Measurements from ENCODE around the gene WDTC1.

The WDTC1 gene

DNA sequence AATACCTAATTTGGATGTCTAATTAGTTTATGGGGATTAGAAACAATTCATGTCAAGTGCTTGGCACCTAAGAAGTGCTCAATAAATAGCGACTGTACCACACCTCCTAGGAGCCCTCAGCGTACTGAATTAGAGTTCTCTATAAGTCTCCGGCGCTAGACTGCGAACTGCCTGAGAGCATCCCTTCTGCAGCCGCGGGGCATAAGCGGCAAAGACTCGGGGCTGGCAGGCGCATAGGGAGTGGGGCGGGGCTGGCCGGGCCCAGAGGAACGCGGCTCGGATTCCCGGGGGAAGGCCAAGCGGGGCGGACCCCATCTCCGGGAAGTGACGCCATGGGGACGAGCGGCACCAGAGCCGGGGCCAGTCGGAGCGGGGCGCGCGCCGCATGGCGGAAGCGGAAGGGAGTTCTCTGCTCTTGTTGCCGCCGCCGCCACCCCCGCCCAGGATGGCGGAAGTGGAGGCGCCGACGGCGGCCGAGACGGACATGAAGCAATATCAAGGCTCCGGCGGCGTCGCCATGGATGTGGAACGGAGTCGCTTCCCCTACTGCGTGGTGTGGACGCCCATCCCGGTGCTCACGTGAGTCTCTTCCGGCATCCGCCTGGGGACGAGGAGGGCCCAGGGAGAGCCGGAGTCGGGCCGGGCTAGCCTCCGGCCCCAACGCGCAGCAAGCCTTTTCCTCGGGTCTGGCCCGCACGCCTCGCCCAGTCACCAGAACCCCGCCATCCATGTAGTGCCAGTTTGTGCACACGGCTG is 87.6 kb downstream of the WDTC1 start, which contains the start of gene TMEM222:
TMEM222 (plus strand) TSS at position 351 of the 756 bp plus-strand sequence; CDS start at position 386, 35 bp downstream.
- H3K9me3 ChIP-seq (ENCODE audit: control insufficient read depth, insufficient read depth, low read depth, low read length): no peaks in the 10 kb centered on the region
- peak within 1 kb of the TSS; percentile 98 for H3K9ac ChIP-seq (ENCODE audit: low read length)
- peaks cover 26% of the 10 kb centered on the region for H3K36me3 ChIP-seq (ENCODE audit: control insufficient read depth, insufficient read depth, low read length)
- H3K4me1 ChIP-seq (ENCODE audit: control insufficient read depth, insufficient read depth, low read length): peaks cover 17% of the 10 kb centered on the region
- H3K4me3 ChIP-seq (ENCODE audit: low read depth, low read length): peak within 1 kb of the TSS; percentile 99
- peak within 1 kb of the TSS; percentile 87 for H3K27ac ChIP-seq (ENCODE audit: low read depth, low read length)
- no peaks in the 10 kb centered on the region for H3K27me3 ChIP-seq (ENCODE audit: control insufficient read depth, insufficient read depth, low read length)

DNA sequence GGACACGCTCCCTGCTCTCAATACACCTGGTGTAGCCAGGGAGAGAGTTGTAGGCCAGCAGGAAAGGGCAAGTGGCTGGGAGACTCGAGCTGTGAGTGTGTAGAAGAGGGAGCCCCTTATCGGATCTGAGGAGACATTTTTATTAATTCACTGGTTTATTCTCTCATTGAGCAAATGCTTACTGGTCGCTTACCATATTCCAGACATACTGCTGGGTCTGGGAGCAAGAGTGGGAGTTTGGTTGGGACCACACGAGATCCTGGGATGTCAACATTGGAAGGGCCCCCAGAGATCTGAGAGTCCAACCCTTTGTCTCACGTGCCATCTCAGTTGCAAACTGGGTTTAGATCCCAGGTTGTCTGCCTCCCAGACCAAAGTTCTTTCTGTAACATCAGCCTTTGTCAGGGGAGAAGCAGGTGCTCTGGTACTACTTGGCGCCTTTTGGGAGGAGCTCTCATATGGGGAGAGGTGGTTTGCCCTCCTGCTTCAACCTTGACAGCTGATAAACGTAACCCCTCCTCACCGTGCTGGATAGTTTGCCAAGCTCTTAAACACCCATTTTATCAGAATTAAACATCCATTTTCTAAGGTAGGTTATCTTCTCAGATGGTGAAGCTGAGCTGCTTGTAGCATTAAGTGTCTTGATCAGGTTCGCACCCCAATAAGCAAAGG is 88.3 kb downstream of the WDTC1 start:
- Histone ChIP-seq H3K4me3 (ENCODE audit: low read depth, low read length) (peak overlapping the region; percentile 99), H3K36me3 (ENCODE audit: control insufficient read depth, insufficient read depth, low read length) (peaks cover 30% of the 10 kb centered on the region), H3K27me3 (ENCODE audit: control insufficient read depth, insufficient read depth, low read length) (no peaks in the 10 kb centered on the region), H3K4me1 (ENCODE audit: control insufficient read depth, insufficient read depth, low read length) (peaks cover 16% of the 10 kb centered on the region), H3K27ac (ENCODE audit: low read depth, low read length) (peak overlapping the region; percentile 87), H3K9ac (ENCODE audit: low read length) (peak overlapping the region; percentile 98), H3K9me3 (ENCODE audit: control insufficient read depth, insufficient read depth, low read depth, low read length) (no peaks in the 10 kb centered on the region)

DNA sequence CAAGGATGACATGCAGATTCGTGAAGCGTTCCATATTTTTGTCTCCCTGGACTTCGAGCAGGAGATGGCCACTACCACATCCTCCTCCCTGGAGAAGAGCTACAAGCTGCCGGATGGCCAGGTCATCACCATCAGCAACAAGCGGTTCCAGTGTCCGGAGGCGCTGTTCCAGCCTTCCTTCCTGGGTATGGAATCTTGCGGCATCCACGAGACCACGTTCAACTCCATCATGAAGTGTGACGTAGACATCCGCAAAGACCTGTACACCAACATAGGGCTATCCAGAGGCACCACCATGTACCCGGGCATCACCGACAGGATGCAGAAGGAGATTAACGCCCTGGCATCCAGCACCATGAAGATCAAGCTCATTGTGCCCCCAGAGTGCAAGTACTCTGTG is 90.9 kb downstream of the WDTC1 start:
- H3K36me3 ChIP-seq (ENCODE audit: control insufficient read depth, insufficient read depth, low read length): peaks cover 37% of the 10 kb centered on the region
- peaks cover 7% of the 10 kb centered on the region for H3K4me1 ChIP-seq (ENCODE audit: control insufficient read depth, insufficient read depth, low read length)
- H3K27ac ChIP-seq (ENCODE audit: low read depth, low read length): no peak overlapping the region
- H3K27me3 ChIP-seq (ENCODE audit: control insufficient read depth, insufficient read depth, low read length): no peaks in the 10 kb centered on the region
- no peak overlapping the region for H3K4me3 ChIP-seq (ENCODE audit: low read depth, low read length)
- no peak overlapping the region for H3K9ac ChIP-seq (ENCODE audit: low read length)
- no peaks in the 10 kb centered on the region for H3K9me3 ChIP-seq (ENCODE audit: control insufficient read depth, insufficient read depth, low read depth, low read length)

DNA sequence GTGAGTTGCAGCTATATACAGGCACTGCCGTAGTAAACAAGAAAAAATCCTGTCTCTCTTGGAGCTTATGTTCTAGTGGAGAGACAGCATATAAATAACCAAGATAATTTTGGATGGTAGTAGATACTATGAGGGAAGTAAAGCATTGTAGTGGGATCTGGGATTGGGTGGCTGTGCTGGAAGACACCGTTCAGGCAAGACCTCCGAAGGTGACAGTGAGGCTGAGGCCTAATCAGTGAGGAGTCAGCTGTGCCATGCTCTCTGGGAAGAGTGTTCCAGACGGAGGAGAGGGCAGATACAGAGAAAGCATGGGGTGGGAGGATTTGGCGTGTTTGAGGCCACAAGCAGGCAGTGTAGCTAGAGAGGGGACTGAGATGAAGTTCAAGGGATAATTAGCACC is 93.5 kb downstream of the WDTC1 start:
- Histone ChIP-seq H3K27ac (ENCODE audit: low read depth, low read length) (no peak overlapping the region), H3K9me3 (ENCODE audit: control insufficient read depth, insufficient read depth, low read depth, low read length) (no peaks in the 10 kb centered on the region), H3K36me3 (ENCODE audit: control insufficient read depth, insufficient read depth, low read length) (peaks cover 59% of the 10 kb centered on the region)

DNA sequence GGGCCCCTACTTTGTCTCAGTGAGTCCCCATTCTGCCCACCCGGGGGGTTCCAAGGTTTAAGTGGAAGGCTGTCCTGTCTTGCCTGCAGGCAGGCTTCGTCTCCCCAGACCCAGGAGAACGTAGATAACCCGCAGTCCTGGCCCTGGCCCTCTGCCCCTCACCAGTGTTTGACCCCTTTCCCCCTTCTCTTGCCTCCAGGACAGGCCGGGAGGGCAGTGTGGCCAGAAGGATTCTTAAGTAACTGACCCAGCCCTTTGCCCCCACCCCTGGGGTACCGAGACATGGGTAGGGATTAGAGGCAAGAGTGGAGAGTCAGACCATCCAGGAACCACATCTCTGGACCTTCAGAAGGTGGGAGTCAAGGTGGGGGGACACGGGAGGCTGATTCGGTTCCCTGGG is 96.4 kb downstream of the WDTC1 start:
- no peak overlapping the region for H3K27ac ChIP-seq (ENCODE audit: low read depth, low read length)
- H3K27me3 ChIP-seq (ENCODE audit: control insufficient read depth, insufficient read depth, low read length): no peaks in the 10 kb centered on the region
- H3K4me3 ChIP-seq (ENCODE audit: low read depth, low read length): no peak overlapping the region
- H3K9ac ChIP-seq (ENCODE audit: low read length): no peak overlapping the region
- no peaks in the 10 kb centered on the region for H3K9me3 ChIP-seq (ENCODE audit: control insufficient read depth, insufficient read depth, low read depth, low read length)
- peaks cover 72% of the 10 kb centered on the region for H3K36me3 ChIP-seq (ENCODE audit: control insufficient read depth, insufficient read depth, low read length)
- H3K4me1 ChIP-seq (ENCODE audit: control insufficient read depth, insufficient read depth, low read length): no peaks in the 10 kb centered on the region

More for the DNA sequence above, 93.5 kb downstream of the WDTC1 start:
- peaks cover 3% of the 10 kb centered on the region for H3K4me1 ChIP-seq (ENCODE audit: control insufficient read depth, insufficient read depth, low read length)
- no peak overlapping the region for H3K4me3 ChIP-seq (ENCODE audit: low read depth, low read length)
- H3K9ac ChIP-seq (ENCODE audit: low read length): peak overlapping the region; percentile 8
- H3K27me3 ChIP-seq (ENCODE audit: control insufficient read depth, insufficient read depth, low read length): no peaks in the 10 kb centered on the region

DNA sequence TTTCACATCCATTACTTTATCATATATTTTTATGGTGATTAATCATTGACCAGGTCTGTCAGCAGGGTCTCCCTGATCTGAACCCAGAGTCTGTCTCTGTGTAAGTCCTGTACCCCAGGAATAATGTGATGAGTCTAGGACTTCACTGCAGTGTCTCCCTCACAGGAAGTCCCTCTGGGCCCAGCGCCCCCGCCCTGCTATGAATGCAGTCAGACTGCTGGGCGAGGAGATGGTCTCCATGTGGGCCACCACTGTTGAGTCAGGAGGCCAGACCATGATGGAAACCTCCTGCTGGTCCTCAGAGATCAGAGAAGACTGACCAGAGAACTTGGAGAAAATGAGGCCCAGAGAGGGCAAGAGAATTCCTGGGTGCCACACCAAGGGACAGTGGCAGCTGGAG is 97.0 kb downstream of the WDTC1 start:
- Histone ChIP-seq H3K27ac (ENCODE audit: low read depth, low read length) (no peak overlapping the region), H3K36me3 (ENCODE audit: control insufficient read depth, insufficient read depth, low read length) (peaks cover 74% of the 10 kb centered on the region), H3K9me3 (ENCODE audit: control insufficient read depth, insufficient read depth, low read depth, low read length) (no peaks in the 10 kb centered on the region), H3K27me3 (ENCODE audit: control insufficient read depth, insufficient read depth, low read length) (no peaks in the 10 kb centered on the region), H3K9ac (ENCODE audit: low read length) (no peak overlapping the region), H3K4me1 (ENCODE audit: control insufficient read depth, insufficient read depth, low read length) (no peaks in the 10 kb centered on the region), H3K4me3 (ENCODE audit: low read depth, low read length) (no peak overlapping the region)

DNA sequence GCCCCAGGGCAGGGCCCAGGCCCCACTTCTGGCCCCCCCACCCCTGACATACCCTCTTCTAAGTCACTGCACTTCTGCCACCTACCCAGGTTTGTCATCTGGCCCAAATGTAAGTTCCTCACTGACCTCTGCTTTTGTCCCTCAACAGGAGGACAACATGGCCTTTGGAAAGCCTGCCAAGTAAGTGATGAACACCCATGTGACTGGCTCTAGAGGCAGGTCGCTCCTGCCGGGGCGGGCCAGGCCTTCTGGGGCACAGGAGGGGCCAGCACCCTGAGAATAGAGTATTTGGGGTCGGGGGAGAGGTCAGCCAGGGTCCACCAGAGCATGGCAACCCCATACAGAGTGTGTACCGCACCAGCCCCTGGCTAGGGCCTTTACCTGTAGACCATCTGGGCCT is 97.5 kb downstream of the WDTC1 start:
- Histone ChIP-seq H3K9me3 (ENCODE audit: control insufficient read depth, insufficient read depth, low read depth, low read length) (no peaks in the 10 kb centered on the region), H3K9ac (ENCODE audit: low read length) (no peak overlapping the region), H3K4me1 (ENCODE audit: control insufficient read depth, insufficient read depth, low read length) (no peaks in the 10 kb centered on the region), H3K4me3 (ENCODE audit: low read depth, low read length) (no peak overlapping the region), H3K27ac (ENCODE audit: low read depth, low read length) (no peak overlapping the region), H3K27me3 (ENCODE audit: control insufficient read depth, insufficient read depth, low read length) (no peaks in the 10 kb centered on the region), H3K36me3 (ENCODE audit: control insufficient read depth, insufficient read depth, low read length) (peaks cover 74% of the 10 kb centered on the region)

DNA sequence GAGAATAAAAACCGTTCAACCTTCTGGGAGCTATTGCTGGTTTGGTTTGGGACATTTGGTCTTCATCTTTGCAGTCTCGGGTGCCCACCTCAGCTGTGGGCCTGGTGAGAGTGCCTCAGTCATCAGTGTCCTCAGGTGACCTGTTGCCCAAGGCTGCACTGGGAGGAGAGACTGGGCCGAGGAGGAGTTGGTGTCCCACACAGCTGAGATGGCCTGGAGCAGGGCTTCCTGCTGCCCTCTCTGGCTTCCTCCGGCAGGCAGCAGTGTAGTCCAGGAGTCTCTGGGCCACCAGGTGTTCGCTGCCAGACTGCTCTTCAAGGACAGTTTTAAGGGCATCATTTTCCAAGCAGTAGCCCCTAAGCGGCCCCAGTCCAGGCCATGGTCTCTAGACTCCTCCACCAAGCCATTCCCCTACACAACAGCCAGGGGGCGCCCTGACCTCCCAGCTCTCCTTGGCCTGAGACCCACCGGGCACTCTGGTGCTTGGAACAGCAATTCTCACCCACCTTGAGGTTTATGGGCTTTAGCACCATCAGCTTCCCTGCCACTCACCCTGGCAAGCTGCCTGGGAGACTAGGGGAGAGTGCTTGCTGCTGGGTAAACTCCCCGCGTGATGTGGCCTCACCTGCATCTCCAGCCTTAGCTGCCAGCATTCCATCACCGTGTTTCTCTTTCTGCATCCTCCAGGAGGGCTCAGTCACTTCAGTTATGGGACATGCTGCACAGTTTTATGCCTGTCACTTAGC is 98.3 kb downstream of the WDTC1 start:
- Histone ChIP-seq H3K36me3 (ENCODE audit: control insufficient read depth, insufficient read depth, low read length) (peaks cover 68% of the 10 kb centered on the region), H3K9ac (ENCODE audit: low read length) (no peak overlapping the region)

DNA sequence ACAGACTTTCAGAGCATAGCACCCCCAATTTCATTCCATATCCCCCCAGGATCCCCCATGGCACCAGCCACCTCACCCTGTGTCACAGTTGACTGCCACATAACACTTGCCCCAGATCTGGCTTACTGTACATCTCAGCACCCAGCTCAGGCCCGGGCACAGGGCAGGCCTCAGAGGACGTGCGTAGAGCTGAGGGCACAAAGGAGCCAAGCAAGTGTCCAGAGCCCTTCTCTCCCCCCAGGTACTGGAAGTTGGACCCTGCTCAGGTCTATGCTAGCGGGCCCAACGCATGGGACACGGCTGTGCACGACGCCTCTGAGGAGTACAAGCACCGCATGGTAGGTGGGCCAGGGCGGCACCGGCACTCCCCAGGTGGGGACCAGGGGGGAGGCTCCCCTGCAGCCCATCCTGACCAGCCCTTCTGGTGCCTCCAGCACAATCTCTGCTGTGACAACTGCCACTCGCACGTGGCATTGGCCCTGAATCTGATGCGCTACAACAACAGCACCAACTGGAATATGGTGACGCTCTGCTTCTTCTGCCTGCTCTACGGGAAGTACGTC is 99.4 kb downstream of the WDTC1 start:
- Histone ChIP-seq H3K9ac (ENCODE audit: low read length) (no peak overlapping the region), H3K36me3 (ENCODE audit: control insufficient read depth, insufficient read depth, low read length) (peaks cover 62% of the 10 kb centered on the region), H3K9me3 (ENCODE audit: control insufficient read depth, insufficient read depth, low read depth, low read length) (no peaks in the 10 kb centered on the region), H3K4me3 (ENCODE audit: low read depth, low read length) (no peak overlapping the region), H3K27me3 (ENCODE audit: control insufficient read depth, insufficient read depth, low read length) (no peaks in the 10 kb centered on the region), H3K4me1 (ENCODE audit: control insufficient read depth, insufficient read depth, low read length) (peaks cover 2% of the 10 kb centered on the region; the same call in 1 of the 2 replicates), H3K27ac (ENCODE audit: low read depth, low read length) (no peak overlapping the region)

More for the DNA sequence above, 98.3 kb downstream of the WDTC1 start:
- Histone ChIP-seq H3K27ac (ENCODE audit: low read depth, low read length) (no peak overlapping the region), H3K4me1 (ENCODE audit: control insufficient read depth, insufficient read depth, low read length) (no peaks in the 10 kb centered on the region), H3K9me3 (ENCODE audit: control insufficient read depth, insufficient read depth, low read depth, low read length) (no peaks in the 10 kb centered on the region), H3K4me3 (ENCODE audit: low read depth, low read length) (no peak overlapping the region), H3K27me3 (ENCODE audit: control insufficient read depth, insufficient read depth, low read length) (no peaks in the 10 kb centered on the region)

DNA sequence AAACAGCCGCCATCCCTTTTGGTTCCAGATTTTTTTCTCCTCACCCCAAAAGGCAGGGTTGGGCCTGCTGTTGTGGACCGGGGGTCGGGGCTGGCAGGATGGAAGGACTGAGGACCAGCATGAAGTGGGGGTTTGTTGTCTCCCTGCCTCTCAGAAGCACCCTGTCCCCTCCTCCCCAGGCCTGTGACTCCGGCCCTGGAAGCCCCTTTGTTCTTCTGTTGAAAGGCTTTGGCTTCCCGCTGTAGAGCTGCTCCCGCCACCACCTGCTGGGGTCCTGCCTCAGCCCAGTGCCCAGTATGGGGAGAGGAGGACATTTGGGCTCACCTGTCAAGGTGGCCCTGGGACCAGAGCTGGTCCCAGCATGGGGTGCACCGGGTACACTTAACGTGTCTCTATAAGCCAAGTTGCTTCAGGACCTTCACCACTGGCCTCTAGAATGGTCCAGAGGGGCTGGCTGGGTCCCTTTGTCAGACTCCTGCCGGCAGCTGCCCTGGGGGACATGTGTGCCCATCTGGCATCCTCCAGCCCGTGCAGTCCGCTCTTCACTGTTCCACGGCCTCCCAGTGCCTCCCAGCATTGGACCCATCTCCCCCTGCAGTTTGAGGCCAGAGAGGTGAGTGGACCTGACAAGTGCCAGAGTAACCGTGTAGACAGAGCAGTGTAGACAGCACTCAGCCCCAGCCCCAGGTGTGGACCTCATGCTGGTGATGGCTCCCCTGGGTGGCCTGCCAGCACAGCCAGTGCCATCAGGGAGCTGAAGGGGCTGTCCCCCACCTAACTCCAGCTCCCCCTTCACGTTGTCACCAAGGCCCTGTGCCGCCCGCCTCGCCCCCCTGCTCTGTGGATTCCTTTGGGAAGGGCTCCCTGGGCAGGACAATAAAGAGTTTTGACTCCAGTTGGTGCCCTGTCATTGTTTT is 101.3 kb downstream of the WDTC1 start:
- no peaks in the 10 kb centered on the region for H3K27me3 ChIP-seq (ENCODE audit: control insufficient read depth, insufficient read depth, low read length)
- H3K27ac ChIP-seq (ENCODE audit: low read depth, low read length): no peak overlapping the region
- no peak overlapping the region for H3K4me3 ChIP-seq (ENCODE audit: low read depth, low read length)
- H3K36me3 ChIP-seq (ENCODE audit: control insufficient read depth, insufficient read depth, low read length): peaks cover 58% of the 10 kb centered on the region
- H3K4me1 ChIP-seq (ENCODE audit: control insufficient read depth, insufficient read depth, low read length): peaks cover 12% of the 10 kb centered on the region; the same call in 1 of the 2 replicates
- H3K9ac ChIP-seq (ENCODE audit: low read length): no peak overlapping the region
- no peaks in the 10 kb centered on the region for H3K9me3 ChIP-seq (ENCODE audit: control insufficient read depth, insufficient read depth, low read depth, low read length)
